ENCODE results near the gene MRPL54.

DNA sequence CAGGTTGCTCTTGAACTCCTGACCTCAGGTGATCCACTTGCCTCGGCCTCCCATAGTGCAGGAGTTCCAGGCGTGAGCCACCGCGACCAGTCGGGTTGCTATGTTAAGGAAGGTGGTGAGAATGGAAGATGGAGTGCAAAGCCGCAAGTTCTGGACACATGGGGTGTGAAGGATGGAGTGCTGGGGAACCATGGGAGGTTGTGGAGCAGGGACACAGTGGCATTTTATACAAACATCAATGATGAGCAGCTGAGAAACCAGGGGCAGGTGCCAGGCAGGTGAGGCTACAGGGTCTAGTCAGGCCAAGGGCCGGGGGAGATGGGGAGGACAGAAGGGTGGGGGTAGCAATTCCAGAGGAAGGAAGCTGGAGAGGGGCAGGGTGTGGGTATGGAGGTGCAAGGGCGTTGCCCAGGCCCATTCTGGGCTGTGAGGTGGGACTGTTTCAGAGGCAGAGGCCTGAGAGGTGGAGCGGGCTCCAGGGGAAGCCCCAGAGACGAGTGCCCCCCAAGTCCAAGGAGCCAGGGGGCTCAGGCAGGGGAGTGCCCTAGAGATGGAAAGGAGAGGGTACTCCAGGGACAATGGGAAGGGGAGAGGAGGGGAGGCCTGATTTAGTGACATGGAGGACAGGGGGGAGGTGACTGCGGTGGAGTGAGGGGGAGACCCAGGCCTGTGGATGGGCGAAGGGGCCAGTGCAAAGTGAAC, 11.5 kb downstream of the MRPL54 start:
- TF ChIP-seq, protein P1, sequence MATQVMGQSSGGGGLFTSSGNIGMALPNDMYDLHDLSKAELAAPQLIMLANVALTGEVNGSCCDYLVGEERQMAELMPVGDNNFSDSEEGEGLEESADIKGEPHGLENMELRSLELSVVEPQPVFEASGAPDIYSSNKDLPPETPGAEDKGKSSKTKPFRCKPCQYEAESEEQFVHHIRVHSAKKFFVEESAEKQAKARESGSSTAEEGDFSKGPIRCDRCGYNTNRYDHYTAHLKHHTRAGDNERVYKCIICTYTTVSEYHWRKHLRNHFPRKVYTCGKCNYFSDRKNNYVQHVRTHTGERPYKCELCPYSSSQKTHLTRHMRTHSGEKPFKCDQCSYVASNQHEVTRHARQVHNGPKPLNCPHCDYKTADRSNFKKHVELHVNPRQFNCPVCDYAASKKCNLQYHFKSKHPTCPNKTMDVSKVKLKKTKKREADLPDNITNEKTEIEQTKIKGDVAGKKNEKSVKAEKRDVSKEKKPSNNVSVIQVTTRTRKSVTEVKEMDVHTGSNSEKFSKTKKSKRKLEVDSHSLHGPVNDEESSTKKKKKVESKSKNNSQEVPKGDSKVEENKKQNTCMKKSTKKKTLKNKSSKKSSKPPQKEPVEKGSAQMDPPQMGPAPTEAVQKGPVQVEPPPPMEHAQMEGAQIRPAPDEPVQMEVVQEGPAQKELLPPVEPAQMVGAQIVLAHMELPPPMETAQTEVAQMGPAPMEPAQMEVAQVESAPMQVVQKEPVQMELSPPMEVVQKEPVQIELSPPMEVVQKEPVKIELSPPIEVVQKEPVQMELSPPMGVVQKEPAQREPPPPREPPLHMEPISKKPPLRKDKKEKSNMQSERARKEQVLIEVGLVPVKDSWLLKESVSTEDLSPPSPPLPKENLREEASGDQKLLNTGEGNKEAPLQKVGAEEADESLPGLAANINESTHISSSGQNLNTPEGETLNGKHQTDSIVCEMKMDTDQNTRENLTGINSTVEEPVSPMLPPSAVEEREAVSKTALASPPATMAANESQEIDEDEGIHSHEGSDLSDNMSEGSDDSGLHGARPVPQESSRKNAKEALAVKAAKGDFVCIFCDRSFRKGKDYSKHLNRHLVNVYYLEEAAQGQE (IDR thresholded peaks at IDR 0.05; ENCODE audit: borderline replicate concordance) = no peak
- TF ChIP-seq EZH2 (IDR thresholded peaks at IDR 0.05; ENCODE audit: borderline replicate concordance, insufficient read depth, low read length, poor library complexity, severe bottlenecking) = no peak

All from neural cell (in vitro differentiated cells).